Measurements from ENCODE around the gene DPF1. TPM values are rescaled to one million over a fixed set of nuclear protein-coding genes. Genes with fewer than 3 reads are reported as not detected.

DPF1 gene
- total RNA-seq, 1 donor from 2014 or later, result 1.3 TPM

DNA sequence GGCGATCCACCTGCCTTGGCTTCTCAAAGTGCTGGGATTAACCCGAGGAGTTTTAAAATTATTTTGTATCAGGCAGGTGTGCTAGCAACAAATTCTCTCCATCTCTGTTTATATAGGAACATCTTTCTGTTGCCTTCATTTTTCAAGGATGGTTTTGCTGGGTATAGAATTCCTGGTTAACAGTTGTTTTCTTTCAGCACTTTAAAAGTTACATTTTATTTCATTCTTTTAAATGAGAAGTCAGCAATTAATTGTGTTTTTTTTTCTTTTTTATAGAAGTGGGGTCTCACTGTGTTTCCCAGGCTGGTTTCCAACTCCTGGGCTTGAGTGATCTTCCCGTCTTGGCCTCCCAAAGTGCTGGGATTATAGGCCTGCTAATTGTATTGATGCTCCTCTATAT, 44.0 kb downstream of the DPF1 start:
- DNase-seq (ENCODE audit: low read depth), result no peak
- no peak overlapping the region for H3K4me3 ChIP-seq (ENCODE audit: low read depth, low read length)
- TF ChIP-seq, protein P1, sequence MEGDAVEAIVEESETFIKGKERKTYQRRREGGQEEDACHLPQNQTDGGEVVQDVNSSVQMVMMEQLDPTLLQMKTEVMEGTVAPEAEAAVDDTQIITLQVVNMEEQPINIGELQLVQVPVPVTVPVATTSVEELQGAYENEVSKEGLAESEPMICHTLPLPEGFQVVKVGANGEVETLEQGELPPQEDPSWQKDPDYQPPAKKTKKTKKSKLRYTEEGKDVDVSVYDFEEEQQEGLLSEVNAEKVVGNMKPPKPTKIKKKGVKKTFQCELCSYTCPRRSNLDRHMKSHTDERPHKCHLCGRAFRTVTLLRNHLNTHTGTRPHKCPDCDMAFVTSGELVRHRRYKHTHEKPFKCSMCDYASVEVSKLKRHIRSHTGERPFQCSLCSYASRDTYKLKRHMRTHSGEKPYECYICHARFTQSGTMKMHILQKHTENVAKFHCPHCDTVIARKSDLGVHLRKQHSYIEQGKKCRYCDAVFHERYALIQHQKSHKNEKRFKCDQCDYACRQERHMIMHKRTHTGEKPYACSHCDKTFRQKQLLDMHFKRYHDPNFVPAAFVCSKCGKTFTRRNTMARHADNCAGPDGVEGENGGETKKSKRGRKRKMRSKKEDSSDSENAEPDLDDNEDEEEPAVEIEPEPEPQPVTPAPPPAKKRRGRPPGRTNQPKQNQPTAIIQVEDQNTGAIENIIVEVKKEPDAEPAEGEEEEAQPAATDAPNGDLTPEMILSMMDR (conservative IDR thresholded peaks at IDR 0.05; ENCODE audit: low read depth, low read length), result no peak

- no peak overlapping the region for H3K4me3 ChIP-seq (ENCODE audit: low read depth, low read length)
- TF ChIP-seq, protein P1 (conservative IDR thresholded peaks at IDR 0.05; ENCODE audit: low read depth, low read length), result no peak
- no peak for DNase-seq (ENCODE audit: low read depth)
Measured at GRCh38 chr19:38175422-38175821, 48.6 kb downstream of the DPF1 start.

- DNase-seq (ENCODE audit: low read depth), result no peak
- TF ChIP-seq, protein P1 (conservative IDR thresholded peaks at IDR 0.05; ENCODE audit: low read depth, low read length), result no peak
- H3K4me3 ChIP-seq (ENCODE audit: low read depth, low read length), result no peak overlapping the region
Measured at GRCh38 chr19:38173291-38174041, 50.6 kb downstream of the DPF1 start.

- TF ChIP-seq, protein P1 (conservative IDR thresholded peaks at IDR 0.05; ENCODE audit: low read depth, low read length), result no peak
- no peak overlapping the region for H3K4me3 ChIP-seq (ENCODE audit: low read depth, low read length)
- no peak for DNase-seq (ENCODE audit: low read depth)
Measured at GRCh38 chr19:38172001-38172400, 52.0 kb downstream of the DPF1 start.

DNA sequence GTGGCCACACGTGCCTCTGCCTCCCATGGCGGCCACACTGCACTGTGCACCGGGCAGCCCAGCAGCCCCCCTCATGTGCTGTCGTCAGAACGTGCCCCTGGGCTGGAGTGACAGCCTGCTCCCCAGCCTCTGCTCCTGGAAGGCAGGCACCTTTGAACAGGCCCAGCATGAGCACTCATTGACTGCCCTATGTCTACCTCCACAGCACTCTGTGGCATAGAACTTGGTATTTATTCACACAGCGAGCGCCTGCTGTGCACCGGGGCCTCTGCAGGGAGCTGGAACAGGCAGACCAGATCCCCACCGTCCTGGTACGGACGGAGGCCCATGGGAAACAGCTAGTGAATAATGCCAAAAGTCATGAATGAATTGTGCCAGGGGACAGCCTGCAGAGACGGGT, 53.7 kb downstream of the DPF1 start:
- DNase-seq (ENCODE audit: low read depth), result no peak
- no peak overlapping the region for H3K4me3 ChIP-seq (ENCODE audit: low read depth, low read length)
- TF ChIP-seq, protein P1 (conservative IDR thresholded peaks at IDR 0.05; ENCODE audit: low read depth, low read length), result no peak

GRCh38 chr19:38168637-38169036, 55.4 kb downstream of the DPF1 start:
- TF ChIP-seq, protein P1 (conservative IDR thresholded peaks at IDR 0.05; ENCODE audit: low read depth, low read length), result no peak
- H3K4me3 ChIP-seq (ENCODE audit: low read depth, low read length), result no peak overlapping the region
- no peak for DNase-seq (ENCODE audit: low read depth)

- no peak overlapping the region for H3K4me3 ChIP-seq (ENCODE audit: low read depth, low read length)
- TF ChIP-seq, protein P1 (conservative IDR thresholded peaks at IDR 0.05; ENCODE audit: low read depth, low read length), result no peak
- no peak for DNase-seq (ENCODE audit: low read depth)
Measured at GRCh38 chr19:38165335-38165734, 58.7 kb downstream of the DPF1 start.
